PC-9 (cell line): ENCODE results near the gene HAGH. TPM values are rescaled to one million over a fixed set of nuclear protein-coding genes. Genes with fewer than 3 reads are reported as not detected.

ENCODE experiments used
- BruUV-seq: library from RNA; stranded (reverse); fragments of 400-500 nt; replicated peaks from 2 replicates; lab custom pipeline; 2021; lab: Mats Ljungman, UMichigan
- CTCF ChIA-PET: fragments of 300-600 bp; sonication (Branson Sonifier 250); formaldehyde crosslinking; loops from one replicate; lab custom pipeline; 2022; ENCODE audit warnings: antibody characterized with exemption; lab: Charles Lee
- POLR2A ChIA-PET: fragments of 300-600 bp; sonication (Branson Sonifier 250); formaldehyde crosslinking; loops from one replicate; lab custom pipeline; 2022; ENCODE audit warnings: antibody characterized with exemption; ENCODE audit not compliant: unreplicated experiment; lab: Charles Lee
- DNase-seq, 2 experiments: peaks; one replicate each; pipeline versions ENCODE4 v3.0.0 to v3.0.0-alpha.2; 2015 to 2022; ENCODE audit warnings: mixed read lengths in 1 of 2
- H2AFZ ChIP-seq: fragments of 200-600 bp; sonication (generic); 2 replicates; pipeline ENCODE4 v1.8.1; 2017; ENCODE audit warnings: antibody characterized with exemption
- H3F3A ChIP-seq: fragments of 200-600 bp; sonication (generic); 2 replicates; pipeline ENCODE4 v1.8.1; 2017; ENCODE audit warnings: antibody characterized with exemption, mild to moderate bottlenecking, low read depth; ENCODE audit not compliant: insufficient read depth
- H3K27ac ChIP-seq: fragments of 200-600 bp; sonication (generic); 2 replicates; pipeline ENCODE4 v1.6.1; 2016; ENCODE audit warnings: mixed run types
- H3K27me3 ChIP-seq: fragments of 200-600 bp; sonication (generic); 2 replicates; pipeline ENCODE4 v1.6.1; 2016; ENCODE audit warnings: low read depth, mixed run types; ENCODE audit not compliant: insufficient read depth
- H3K36me3 ChIP-seq: fragments of 200-600 bp; sonication (generic); 2 replicates; pipeline ENCODE4 v1.6.1; 2016; ENCODE audit warnings: low read depth, mixed run types
- H3K4me1 ChIP-seq: fragments of 200-600 bp; sonication (generic); replicated peaks from 2 replicates; pipeline ENCODE4 v1.6.1; 2016; ENCODE audit warnings: mixed run types; ENCODE audit not compliant: insufficient read depth
- H3K4me2 ChIP-seq: fragments of 200-600 bp; sonication (generic); 2 replicates; pipeline ENCODE4 v1.6.1; 2017; ENCODE audit warnings: mixed run types
- H3K4me3 ChIP-seq: fragments of 200-600 bp; sonication (generic); 2 replicates; pipeline ENCODE4 v1.6.1; 2016; ENCODE audit warnings: mixed run types
- H3K79me2 ChIP-seq: fragments of 200-600 bp; sonication (generic); 2 replicates; pipeline ENCODE4 v1.6.1; 2017; ENCODE audit warnings: low read depth, mixed run types
- H3K9me2 ChIP-seq: fragments of 200-600 bp; sonication (generic); 2 replicates; pipeline ENCODE4 v1.8.1; 2017; ENCODE audit warnings: mild to moderate bottlenecking; ENCODE audit not compliant: insufficient read depth
- H3K9me3 ChIP-seq: fragments of 200-600 bp; sonication (generic); 2 replicates; pipeline ENCODE4 v1.8.1; 2016; ENCODE audit warnings: low read depth; ENCODE audit not compliant: insufficient read depth
- H4K20me1 ChIP-seq: fragments of 200-600 bp; sonication (generic); 2 replicates; pipeline ENCODE4 v1.8.1; 2017; ENCODE audit not compliant: insufficient read depth
- EZH2 ChIP-seq: fragments of 200-600 bp; sonication (generic); IDR thresholded peaks from 2 replicates; pipeline ENCODE4 v1.8.0; 2017; ENCODE audit warnings: antibody characterized with exemption, low read depth
- intact Hi-C: fragments of 100-400 bp; cut with micrococcal nuclease; formaldehyde crosslinking; loops from one replicate; pipeline ENCODE4 v1.10.0; 2022; ENCODE audit not compliant: unreplicated experiment
- total RNA-seq: library from RNA; stranded (reverse); gene quantifications from 2 replicates; pipeline ENCODE4 v1.2.3, GENCODE V29; 2021
- TF ChIP-seq, protein P1 (sequence below): fragments of 200-600 bp; sonication (generic); conservative IDR thresholded peaks from 2 replicates; pipeline ENCODE4 v1.6.1; 2017; ENCODE audit warnings: mixed run types, antibody characterized with exemption, mild to moderate bottlenecking, moderate library complexity

The HAGH gene
- total RNA-seq, 1 experiment from 2014 or later = 51.8 TPM

DNA sequence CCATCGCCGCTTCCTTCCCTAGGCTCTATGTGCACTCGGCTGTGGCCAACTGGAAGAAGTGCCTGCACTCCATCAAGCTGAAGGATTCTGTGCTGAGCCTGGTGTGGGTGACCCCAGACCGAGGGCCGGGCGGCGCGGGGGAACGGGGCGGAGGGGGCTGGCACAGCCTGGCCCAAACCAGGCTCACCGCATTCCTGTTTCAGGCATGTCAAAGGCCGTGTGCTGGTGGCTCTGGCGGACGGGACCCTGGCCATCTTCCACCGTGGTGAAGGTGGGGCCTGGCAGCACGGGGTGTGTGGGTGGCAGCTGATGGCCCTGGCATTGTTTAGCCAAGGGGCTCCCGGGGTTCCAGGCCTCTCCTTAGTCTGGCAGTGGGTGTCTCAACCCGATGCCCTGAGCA lies 59.9 kb downstream of the HAGH start:
- Histone ChIP-seq H3K36me3 (no peaks in the 10 kb centered on the region), H3F3A (peaks cover 12% of the 10 kb centered on the region; the same call in 1 of the 2 replicates), H3K9me2 (no peaks in the 10 kb centered on the region), H3K4me3 (no peak overlapping the region), H3K27ac (no peak overlapping the region), H3K79me2 (peaks cover 4% of the 10 kb centered on the region; the same call in 1 of the 2 replicates), H3K27me3 (no peaks in the 10 kb centered on the region), H2AFZ (no peak overlapping the region), H3K4me1 (peaks cover 9% of the 10 kb centered on the region), H3K4me2 (no peak overlapping the region), H3K9me3 (no peaks in the 10 kb centered on the region), H4K20me1 (no peaks in the 10 kb centered on the region)
- no peak for TF ChIP-seq EZH2
- TF ChIP-seq, protein P1, sequence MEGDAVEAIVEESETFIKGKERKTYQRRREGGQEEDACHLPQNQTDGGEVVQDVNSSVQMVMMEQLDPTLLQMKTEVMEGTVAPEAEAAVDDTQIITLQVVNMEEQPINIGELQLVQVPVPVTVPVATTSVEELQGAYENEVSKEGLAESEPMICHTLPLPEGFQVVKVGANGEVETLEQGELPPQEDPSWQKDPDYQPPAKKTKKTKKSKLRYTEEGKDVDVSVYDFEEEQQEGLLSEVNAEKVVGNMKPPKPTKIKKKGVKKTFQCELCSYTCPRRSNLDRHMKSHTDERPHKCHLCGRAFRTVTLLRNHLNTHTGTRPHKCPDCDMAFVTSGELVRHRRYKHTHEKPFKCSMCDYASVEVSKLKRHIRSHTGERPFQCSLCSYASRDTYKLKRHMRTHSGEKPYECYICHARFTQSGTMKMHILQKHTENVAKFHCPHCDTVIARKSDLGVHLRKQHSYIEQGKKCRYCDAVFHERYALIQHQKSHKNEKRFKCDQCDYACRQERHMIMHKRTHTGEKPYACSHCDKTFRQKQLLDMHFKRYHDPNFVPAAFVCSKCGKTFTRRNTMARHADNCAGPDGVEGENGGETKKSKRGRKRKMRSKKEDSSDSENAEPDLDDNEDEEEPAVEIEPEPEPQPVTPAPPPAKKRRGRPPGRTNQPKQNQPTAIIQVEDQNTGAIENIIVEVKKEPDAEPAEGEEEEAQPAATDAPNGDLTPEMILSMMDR = no peak
- CTCF ChIA-PET = no interaction called here
- DNase-seq = no peak
- BruUV-seq = no TSS peak
- POLR2A ChIA-PET = no interaction called here
- intact Hi-C loops = no loop called here

DNA sequence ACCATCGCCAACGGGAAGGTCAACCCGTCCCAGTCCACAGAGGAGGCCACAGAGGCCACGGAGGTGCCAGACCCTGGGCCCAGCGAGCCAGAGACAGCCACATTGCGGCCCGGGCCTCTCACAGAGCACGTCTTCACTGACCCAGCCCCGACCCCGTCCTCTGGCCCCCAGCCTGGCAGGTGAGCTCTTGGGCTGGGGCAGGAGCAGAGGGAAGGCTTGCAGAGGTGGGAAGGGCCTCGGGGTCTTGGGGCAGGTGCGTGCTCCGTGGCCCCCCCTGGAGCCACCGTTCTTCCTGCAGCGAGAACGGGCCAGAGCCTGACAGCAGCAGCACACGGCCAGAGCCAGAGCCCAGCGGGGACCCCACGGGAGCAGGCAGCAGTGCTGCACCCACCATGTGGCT lies 60.4 kb downstream of the HAGH start:
- H3K4me1 ChIP-seq = peaks cover 9% of the 10 kb centered on the region
- H3K4me2 ChIP-seq = no peak overlapping the region
- intact Hi-C loops = no loop called here
- no peaks in the 10 kb centered on the region for H3K27me3 ChIP-seq
- no peak for DNase-seq
- 0 out of 2 replicates have a peak, but pooled peaks cover 12% of the 10 kb centered on the region for H3F3A ChIP-seq
- H2AFZ ChIP-seq = no peak overlapping the region
- POLR2A ChIA-PET = no interaction called here
- no peak overlapping the region for H3K4me3 ChIP-seq
- 0 out of 2 replicates have a peak, but pooled peaks cover 4% of the 10 kb centered on the region for H3K79me2 ChIP-seq
- CTCF ChIA-PET = no interaction called here
- BruUV-seq = no TSS peak
- no peaks in the 10 kb centered on the region for H3K9me3 ChIP-seq
- no peaks in the 10 kb centered on the region for H3K36me3 ChIP-seq
- no peak overlapping the region for H3K27ac ChIP-seq
- H4K20me1 ChIP-seq = no peaks in the 10 kb centered on the region
- TF ChIP-seq EZH2 = no peak
- TF ChIP-seq, protein P1 = no peak
- no peaks in the 10 kb centered on the region for H3K9me2 ChIP-seq

DNA sequence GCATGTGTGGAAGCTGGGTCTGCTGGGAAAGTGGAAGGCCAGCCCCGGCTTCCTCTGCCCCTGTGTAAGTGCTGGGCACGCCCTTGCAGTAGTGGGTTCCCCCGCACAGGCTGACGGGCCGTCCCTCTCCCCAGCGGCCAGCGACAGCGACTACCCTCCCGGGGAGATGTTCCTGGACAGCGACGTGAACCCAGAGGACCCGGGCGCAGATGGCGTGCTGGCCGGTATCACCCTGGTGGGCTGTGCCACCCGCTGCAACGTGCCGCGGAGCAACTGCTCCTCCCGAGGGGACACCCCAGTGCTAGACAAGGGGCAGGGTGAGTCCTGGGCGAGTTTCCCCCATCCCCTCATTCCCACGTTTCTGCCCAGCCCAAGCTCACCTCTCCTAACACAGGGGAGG lies 60.8 kb downstream of the HAGH start:
- Histone ChIP-seq H3F3A (0 out of 2 replicates have a peak, but pooled peaks cover 12% of the 10 kb centered on the region), H3K4me1 (peaks cover 9% of the 10 kb centered on the region), H3K4me3 (no peak overlapping the region), H2AFZ (no peak overlapping the region), H3K4me2 (no peak overlapping the region), H4K20me1 (no peaks in the 10 kb centered on the region), H3K79me2 (0 out of 2 replicates have a peak, but pooled peaks cover 4% of the 10 kb centered on the region), H3K9me3 (no peaks in the 10 kb centered on the region), H3K27ac (no peak overlapping the region), H3K36me3 (no peaks in the 10 kb centered on the region), H3K9me2 (no peaks in the 10 kb centered on the region), H3K27me3 (no peaks in the 10 kb centered on the region)
- intact Hi-C loops = no loop called here
- no peak for DNase-seq
- CTCF ChIA-PET = no interaction called here
- TF ChIP-seq, protein P1 = no peak
- TF ChIP-seq EZH2 = no peak
- POLR2A ChIA-PET = no interaction called here
- BruUV-seq = no TSS peak
